CMK (cell line): ENCODE measurements around the gene CACNA2D3.

ENCODE experiments used
- DNase-seq: peaks from one replicate; pipeline ENCODE4 v3.0.0-alpha.2; 2010; ENCODE audit warnings: low read depth

CACNA2D3 gene

GRCh38 chr3:54928046-54928770 lies 805.9 kb downstream of the CACNA2D3 start, which contains the start of gene LRTM1:
TSS of gene LRTM1 (minus strand) at chr3:54928059. CDS start at chr3:54927911, 148 bp downstream.
- no peak for DNase-seq

GRCh38 chr3:54931182-54931581 lies 808.8 kb downstream of the CACNA2D3 start:
- DNase-seq: no peak

GRCh38 chr3:54932606-54933005 lies 810.3 kb downstream of the CACNA2D3 start:
- no peak for DNase-seq

GRCh38 chr3:54935869-54936268 lies 813.5 kb downstream of the CACNA2D3 start:
- DNase-seq: no peak

GRCh38 chr3:54936561-54936960 lies 814.2 kb downstream of the CACNA2D3 start:
- DNase-seq: no peak

- no peak for DNase-seq
Observed at GRCh38 chr3:54939557-54940300, 817.4 kb downstream of the CACNA2D3 start.

- no peak for DNase-seq
Observed at GRCh38 chr3:54940971-54941370, 818.6 kb downstream of the CACNA2D3 start.

GRCh38 chr3:54941690-54942362 lies 819.5 kb downstream of the CACNA2D3 start:
- DNase-seq: no peak

GRCh38 chr3:54949491-54950044 lies 827.2 kb downstream of the CACNA2D3 start:
- DNase-seq: no peak

- DNase-seq: no peak
Observed at GRCh38 chr3:54950391-54951003, 828.1 kb downstream of the CACNA2D3 start.

GRCh38 chr3:54951405-54951804 lies 829.1 kb downstream of the CACNA2D3 start:
- DNase-seq: no peak

- no peak for DNase-seq
Observed at GRCh38 chr3:54954022-54954421, 831.7 kb downstream of the CACNA2D3 start.

- DNase-seq: no peak
Observed at GRCh38 chr3:54954521-54954920, 832.2 kb downstream of the CACNA2D3 start.

- DNase-seq: no peak
Observed at GRCh38 chr3:54955496-54955895, 833.1 kb downstream of the CACNA2D3 start.

- no peak for DNase-seq
Observed at GRCh38 chr3:54955941-54956340, 833.6 kb downstream of the CACNA2D3 start.

GRCh38 chr3:54957711-54958110 lies 835.4 kb downstream of the CACNA2D3 start:
- no peak for DNase-seq

GRCh38 chr3:54960082-54960481 lies 837.7 kb downstream of the CACNA2D3 start:
- no peak for DNase-seq

- no peak for DNase-seq
Observed at GRCh38 chr3:54960701-54961100, 838.3 kb downstream of the CACNA2D3 start.

- DNase-seq: no peak
Observed at GRCh38 chr3:54962200-54962599, 839.8 kb downstream of the CACNA2D3 start.

GRCh38 chr3:54963641-54964040 lies 841.3 kb downstream of the CACNA2D3 start:
- DNase-seq: no peak

GRCh38 chr3:54964081-54964480 lies 841.7 kb downstream of the CACNA2D3 start:
- no peak for DNase-seq

- no peak for DNase-seq
Observed at GRCh38 chr3:54965746-54966145, 843.4 kb downstream of the CACNA2D3 start.
